GM23338 (cell line): ENCODE results near the gene LRIG1.

Experiments
- CREB1 ChIP-seq: fragments of 250-450 bp; sonication (Bioruptor Pico); IDR thresholded peaks from 2 replicates; pipeline ENCODE4 v1.5.0; 2020; ENCODE audit warnings: low read depth, mild to moderate bottlenecking, moderate library complexity
- EZH2 ChIP-seq: fragments of 200-600 bp; sonication (generic); IDR thresholded peaks from one replicate; pipeline ENCODE4 v1.8.0; 2017; ENCODE audit warnings: antibody characterized with exemption, mild to moderate bottlenecking, low read depth; ENCODE audit not compliant: unreplicated experiment
- EZH2phosphoT487 ChIP-seq: fragments of 200-600 bp; sonication (generic); IDR thresholded peaks from one replicate; pipeline ENCODE4 v1.8.1; 2018; ENCODE audit warnings: antibody characterized with exemption; ENCODE audit not compliant: unreplicated experiment
- JUNB ChIP-seq: IDR thresholded peaks from one replicate; pipeline ENCODE4 v1.6.1; 2016; ENCODE audit warnings: antibody characterized with exemption; ENCODE audit not compliant: unreplicated experiment
- POLR2AphosphoS5 ChIP-seq: IDR thresholded peaks from 2 replicates; pipeline ENCODE4 v1.6.1; 2016; ENCODE audit warnings: antibody characterized with exemption, low read depth
- TF ChIP-seq, protein P1 (sequence below), 2 experiments: fragments of 200-600 bp in 1 of 2; sonication (generic) in 1 of 2; conservative IDR thresholded peaks; 2 replicates each; pipeline versions ENCODE4 v1.5.1 to v1.6.1; 2016 to 2017; ENCODE audit warnings: antibody characterized with exemption in 2 of 2, low read depth in 2 of 2, mild to moderate bottlenecking in 2 of 2, moderate library complexity in 1 of 2

DNA sequence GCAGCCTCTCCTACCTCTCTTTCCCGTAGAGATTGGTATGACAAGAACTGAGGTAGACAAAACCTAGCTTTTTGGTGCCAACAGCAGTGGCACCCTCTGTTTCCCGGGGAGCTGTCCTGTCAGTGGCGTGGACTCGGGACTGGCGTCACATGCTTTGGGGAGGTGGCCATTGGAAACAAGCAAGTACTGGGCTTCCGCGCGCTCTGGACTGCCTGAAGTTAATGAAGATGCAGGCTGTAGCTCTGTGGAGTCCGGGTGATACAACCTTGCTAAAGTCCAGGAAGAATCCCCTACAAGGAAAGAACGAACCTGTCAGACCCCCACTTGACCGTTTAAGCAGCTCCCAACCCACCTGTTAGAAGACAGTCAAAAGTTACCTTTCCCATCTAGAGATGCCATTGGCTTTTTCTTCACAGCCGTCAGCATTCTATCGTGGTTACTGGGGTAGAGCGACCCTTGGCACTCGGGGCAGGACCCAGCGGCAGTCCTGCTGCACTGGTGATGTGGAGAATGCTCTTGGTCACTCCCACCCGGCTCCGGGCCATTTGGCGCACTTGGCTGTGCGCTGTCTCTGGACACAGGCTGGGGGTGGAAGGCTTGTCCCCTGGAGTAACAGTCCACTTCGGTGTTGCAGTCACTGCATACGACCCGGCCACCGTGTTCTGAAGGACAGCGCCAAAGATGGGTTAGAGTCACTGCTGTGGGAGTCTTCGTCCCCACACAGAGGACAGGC is 120.5 kb downstream of the LRIG1 start:
- TF ChIP-seq, protein P1, sequence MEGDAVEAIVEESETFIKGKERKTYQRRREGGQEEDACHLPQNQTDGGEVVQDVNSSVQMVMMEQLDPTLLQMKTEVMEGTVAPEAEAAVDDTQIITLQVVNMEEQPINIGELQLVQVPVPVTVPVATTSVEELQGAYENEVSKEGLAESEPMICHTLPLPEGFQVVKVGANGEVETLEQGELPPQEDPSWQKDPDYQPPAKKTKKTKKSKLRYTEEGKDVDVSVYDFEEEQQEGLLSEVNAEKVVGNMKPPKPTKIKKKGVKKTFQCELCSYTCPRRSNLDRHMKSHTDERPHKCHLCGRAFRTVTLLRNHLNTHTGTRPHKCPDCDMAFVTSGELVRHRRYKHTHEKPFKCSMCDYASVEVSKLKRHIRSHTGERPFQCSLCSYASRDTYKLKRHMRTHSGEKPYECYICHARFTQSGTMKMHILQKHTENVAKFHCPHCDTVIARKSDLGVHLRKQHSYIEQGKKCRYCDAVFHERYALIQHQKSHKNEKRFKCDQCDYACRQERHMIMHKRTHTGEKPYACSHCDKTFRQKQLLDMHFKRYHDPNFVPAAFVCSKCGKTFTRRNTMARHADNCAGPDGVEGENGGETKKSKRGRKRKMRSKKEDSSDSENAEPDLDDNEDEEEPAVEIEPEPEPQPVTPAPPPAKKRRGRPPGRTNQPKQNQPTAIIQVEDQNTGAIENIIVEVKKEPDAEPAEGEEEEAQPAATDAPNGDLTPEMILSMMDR (conservative IDR thresholded peaks at IDR 0.05; ENCODE audit: low read depth in 2 of 2), result no peak
- TF ChIP-seq EZH2phosphoT487, result no peak
- no peak for TF ChIP-seq POLR2AphosphoS5
- TF ChIP-seq EZH2, result no peak
- TF ChIP-seq CREB1 (CRISPR knock-in tag), result no peak
- no peak for TF ChIP-seq JUNB
